Measurements from ENCODE around the gene PRICKLE2. TPM values are rescaled to one million over a fixed set of nuclear protein-coding genes. Genes with fewer than 3 reads are reported as not detected.

Gene PRICKLE2
- total RNA-seq, 1 donor from 2014 or later, result 34.0 TPM

DNA sequence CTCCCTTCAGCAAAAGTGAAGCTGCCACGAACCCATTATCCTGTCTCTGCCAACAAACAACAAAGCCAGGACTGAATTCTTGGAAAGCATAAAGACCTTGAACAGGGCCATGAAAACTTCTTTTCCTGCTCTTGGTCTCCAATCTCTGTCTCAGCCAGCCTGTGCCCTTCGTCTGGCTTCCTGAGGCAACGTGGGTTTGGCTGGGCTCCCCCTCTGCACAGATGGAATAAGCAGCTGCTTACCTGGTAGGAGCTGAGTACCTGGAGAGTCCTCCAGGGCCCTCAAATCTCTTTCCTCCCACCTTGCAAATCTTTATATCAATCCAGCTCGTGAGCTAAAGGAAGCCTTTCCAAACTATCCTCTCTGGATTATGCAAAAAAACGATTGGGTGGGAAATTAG is 104.4 kb downstream of the PRICKLE2 start:
- ATAC-seq (no peak), DNase-seq (ENCODE audit: low spot score) (no peak)
- intact Hi-C loops (cut with DNase I), result no loop called here

DNA sequence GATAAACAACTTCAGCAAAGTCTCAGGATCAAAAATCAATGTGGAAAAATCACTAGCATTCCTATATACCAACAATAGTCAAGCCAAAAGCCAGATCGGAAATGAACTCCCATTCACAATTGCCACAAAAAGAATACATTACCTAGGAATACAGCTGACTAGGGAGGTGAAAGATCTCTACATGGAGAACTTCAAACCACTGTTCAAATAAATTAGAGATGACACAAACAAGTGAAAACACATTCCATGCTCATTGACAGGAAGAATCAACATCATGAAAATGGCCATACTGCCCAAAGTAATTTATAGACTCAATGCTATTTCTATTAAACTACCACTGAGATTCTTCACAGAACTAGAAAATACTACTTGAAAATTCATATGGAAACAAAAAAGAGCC is 107.8 kb downstream of the PRICKLE2 start:
- DNase-seq (ENCODE audit: low spot score) (no peak), ATAC-seq (no peak)
- intact Hi-C loops (cut with DNase I), result no loop called here

DNA sequence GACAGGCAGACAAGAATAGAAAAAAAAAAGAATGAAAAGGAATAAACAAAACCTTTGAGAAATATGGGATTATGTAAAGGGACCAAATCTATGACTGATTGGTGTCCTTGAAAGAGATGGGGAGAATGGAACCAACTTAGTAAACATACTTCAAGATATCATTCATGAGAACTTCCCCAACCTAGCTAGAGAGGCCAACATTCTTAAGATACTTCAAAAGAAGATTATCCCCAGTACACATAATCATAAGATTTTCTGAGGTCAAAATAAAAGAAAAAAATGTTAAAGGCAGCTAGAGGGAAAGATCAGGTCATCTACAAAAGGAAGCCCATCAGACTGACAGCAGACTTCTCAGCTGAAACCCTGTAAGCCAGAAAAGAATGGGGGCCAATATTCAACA is 110.6 kb downstream of the PRICKLE2 start:
- ATAC-seq (no peak), DNase-seq (ENCODE audit: low spot score) (no peak)
- intact Hi-C loops (cut with DNase I), result no loop called here

DNA sequence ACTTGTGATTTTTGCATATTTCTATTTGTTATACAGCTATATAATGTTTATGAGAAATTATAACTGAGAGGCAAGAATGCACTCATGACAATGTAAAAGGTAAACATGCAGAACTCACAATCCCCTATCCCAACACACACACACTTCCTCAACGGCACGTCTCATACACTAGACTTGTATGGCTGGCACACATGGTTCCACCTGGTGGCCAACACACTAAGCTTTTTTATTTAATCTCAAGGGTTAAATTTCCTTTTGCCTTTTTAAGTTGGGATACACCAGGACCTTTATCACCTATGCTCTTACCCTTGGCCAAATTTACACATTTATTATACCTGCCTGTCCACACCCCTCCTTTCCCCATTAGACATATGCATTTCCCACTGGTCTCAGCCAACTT is 113.4 kb downstream of the PRICKLE2 start:
- intact Hi-C loops (cut with DNase I), result no loop called here
- ATAC-seq (no peak), DNase-seq (ENCODE audit: low spot score) (no peak)

DNA sequence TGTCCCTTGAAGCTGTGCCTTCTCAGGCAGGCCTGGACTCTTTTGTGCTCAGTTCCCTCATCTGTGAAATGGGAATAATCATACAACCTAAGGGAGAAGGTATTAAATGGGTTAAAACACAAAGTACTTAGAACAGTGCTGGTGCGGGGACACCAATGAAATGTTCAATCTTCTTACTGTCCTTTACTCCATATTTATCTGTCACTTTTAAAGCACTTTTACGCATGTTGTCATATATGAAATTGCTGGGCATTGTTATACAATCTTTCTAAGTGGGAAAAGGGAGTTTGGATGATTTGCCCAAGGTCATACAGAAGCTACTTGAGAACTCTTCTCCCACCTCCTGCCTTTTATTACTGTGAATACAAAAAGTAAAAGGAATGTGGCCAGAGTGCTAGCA is 114.2 kb downstream of the PRICKLE2 start:
- intact Hi-C loops (cut with DNase I), result no loop called here
- DNase-seq (ENCODE audit: low spot score) (no peak), ATAC-seq (no peak)

DNA sequence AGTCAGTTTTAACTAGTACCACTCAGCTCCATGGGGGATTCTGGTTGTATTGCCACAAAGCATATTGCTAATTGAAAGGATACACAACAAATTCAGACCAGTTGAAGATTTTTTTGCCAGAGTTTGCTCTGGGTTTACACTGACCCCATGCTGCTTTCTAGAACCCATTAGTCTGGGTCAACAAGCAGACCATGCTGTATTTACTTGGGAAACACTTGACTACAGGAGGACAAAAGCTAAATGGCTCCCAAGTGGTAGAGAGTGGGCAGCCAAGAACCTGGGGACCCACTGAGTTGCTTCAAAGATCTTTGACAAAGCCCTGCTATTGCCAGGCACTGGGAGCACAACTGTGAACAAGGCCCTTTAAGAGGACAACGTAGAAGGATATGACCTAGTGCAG is 115.2 kb downstream of the PRICKLE2 start:
- DNase-seq (ENCODE audit: low spot score) (no peak), ATAC-seq (no peak)
- intact Hi-C loops (cut with DNase I), result no loop called here

DNA sequence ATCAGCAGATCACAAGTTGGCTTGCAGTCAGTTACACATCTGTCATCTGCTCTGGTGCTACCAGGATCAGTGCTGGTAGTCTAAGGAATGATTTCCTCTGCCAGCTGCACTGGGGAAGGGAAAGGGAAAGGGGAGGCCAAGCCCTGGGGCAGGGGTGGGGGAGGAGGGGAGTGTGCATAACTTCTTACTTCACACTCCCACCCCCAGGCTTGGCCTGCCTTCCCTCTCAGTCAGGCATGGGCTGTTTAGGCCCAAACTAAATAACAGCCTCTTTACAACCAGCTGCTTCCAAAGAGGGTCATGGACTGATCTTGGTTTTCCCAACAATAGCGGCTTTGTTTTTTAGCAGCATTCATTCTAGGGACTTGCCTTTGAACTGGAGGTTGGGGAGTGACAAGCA is 115.8 kb downstream of the PRICKLE2 start:
- DNase-seq (ENCODE audit: low spot score) (peak; percentile 77), ATAC-seq (peak; percentile 92)
- intact Hi-C loops (cut with DNase I), result no loop called here

DNA sequence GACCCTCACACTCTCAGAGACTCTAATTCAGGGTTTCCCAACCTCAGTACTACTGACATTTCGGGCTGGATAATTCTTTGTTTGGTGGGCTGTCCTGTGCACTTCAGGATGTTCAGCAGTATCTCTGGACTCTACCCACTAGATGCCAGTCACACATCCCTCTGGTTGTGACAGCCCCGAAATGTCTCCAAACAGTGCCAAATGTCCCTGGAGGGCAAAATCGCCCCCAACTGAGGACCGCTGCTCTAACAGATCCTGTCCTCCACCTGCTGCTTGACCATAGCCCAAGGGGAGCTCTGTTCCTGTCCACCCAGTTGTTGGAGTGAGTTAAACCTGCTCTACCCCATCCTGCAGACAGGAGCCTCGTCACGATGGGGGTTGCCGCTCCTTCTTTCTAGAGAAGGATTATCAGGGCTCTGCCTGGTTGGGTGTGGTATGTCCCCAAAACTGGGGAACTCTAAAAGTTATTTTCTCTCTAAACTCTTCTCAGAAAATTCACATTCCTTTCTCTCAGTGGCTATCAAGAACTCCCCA is 116.4 kb downstream of the PRICKLE2 start:
- no peak for DNase-seq (ENCODE audit: low spot score)
- intact Hi-C loops (cut with DNase I), result no loop called here
- ATAC-seq, result no peak

DNA sequence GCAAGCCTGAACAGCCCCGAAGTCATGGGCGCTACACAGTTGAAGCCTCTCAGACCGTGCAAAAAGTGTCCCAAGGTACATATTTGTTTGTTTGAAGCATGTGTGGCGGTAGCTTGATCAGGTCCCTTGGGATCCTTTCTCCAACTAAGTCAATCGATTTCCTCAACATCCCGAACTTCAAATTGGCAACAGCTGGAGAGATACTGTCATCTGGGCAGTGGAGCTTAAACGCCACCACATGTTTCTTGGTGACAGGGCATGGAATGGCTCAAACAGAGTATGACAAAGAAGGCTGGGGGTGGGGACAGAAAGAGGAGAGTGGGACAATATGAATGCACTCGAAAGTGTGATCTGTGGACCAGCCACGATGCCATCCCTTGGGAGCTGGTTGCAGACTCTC is 117.0 kb downstream of the PRICKLE2 start:
- intact Hi-C loops (cut with DNase I), result no loop called here
- DNase-seq (ENCODE audit: low spot score) (no peak), ATAC-seq (no peak)

DNA sequence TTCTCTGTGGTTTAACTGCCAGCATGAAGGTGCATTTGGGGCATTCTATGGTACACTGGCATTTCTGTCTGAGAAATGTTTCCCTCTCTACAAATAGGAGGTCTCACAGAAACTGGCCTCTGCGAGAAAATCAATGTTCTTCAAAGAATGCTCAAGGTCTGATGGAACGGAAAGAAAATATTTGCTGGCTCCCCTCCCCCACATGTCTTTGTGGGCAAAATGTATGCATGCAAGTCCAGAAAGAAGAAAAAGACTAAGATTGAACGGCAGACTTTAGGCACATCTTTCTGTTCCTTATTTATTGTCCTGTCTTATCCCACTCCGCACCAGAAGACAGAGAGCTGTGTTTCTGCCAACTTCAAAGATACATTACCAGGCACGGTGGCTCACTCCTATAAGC is 118.1 kb downstream of the PRICKLE2 start:
- intact Hi-C loops (cut with DNase I), result no loop called here
- DNase-seq (ENCODE audit: low spot score) (no peak), ATAC-seq (no peak)

DNA sequence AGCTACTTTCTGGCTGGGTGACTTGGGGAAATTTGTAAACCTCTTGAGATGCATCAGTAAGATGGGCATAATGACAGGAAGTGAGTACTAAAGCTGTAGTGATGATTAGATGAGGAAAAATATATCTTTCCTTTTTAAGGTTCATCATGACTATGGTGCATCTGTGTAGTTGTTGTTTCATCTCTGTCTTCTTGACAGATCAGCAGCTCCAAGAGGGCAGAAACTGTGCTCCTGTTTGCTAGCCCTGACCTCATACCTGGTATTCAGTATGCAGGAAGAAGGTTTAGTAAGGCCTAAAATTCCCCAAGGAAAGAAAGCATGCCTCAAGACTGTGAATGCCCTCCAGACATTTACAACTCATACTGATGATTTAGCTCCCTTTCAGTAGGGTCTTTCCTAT is 119.5 kb downstream of the PRICKLE2 start:
- ATAC-seq, result no peak
- intact Hi-C loops (cut with DNase I), result no loop called here
- no peak for DNase-seq (ENCODE audit: low spot score)

DNA sequence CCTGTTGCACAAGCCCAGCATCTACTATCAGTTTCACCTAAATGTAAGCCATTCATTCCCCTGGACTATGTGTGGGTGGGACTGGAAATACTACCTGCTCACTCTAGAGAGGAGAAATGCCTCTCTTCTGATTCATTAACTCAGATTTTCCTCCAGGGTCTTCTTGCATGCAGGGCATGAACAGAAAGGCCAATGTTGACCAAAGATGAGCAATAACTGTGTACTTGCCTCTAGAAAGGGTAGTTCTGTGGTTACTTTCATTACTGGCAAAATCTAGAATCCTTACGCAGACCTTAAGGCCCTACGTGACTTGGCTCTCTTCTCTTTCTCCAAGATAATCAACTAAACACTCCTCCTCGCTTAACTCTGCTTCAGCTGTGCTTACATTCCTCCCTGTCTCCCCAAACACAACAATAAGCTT is 120.6 kb downstream of the PRICKLE2 start:
- ATAC-seq (no peak), DNase-seq (ENCODE audit: low spot score) (no peak)
- intact Hi-C loops (cut with DNase I), result no loop called here

DNA sequence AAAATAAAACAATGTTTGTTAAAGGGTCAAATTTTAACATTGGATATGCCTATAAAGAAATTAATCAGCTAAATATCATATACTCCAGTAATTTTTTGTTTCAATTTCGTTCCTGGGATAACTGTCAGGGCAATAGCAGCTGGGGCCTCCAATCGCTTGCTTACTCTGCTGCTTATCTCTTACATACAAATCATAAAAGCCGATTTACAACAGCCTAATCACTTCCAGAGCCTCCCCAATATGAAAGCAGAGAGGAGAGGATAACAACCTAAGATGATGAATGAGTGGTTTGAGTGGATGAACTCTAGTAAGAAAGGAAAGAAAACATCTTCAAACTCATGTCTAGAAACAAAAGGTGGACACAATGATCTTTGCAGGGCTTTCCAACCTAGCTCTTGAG is 121.3 kb downstream of the PRICKLE2 start:
- DNase-seq (ENCODE audit: low spot score), result no peak
- intact Hi-C loops (cut with DNase I), result no loop called here
- no peak for ATAC-seq

DNA sequence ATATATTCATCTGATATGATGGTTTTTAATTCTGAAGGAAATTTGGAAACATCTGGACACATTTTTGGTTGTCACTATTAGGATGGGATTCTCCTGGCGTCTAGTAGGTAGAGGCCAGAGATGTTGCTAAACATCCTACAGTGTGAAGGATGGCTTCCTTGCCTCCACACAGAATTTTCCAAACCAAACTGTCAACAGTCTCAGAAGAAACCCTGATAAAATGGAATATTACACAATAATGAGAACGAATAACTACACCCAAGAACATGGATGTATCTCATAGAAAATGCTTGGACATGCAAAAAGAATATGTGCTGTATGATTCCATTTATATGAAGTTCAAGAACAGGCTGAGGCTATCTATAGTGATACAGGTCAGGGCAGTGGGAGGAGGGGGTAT is 122.1 kb downstream of the PRICKLE2 start:
- intact Hi-C loops (cut with DNase I), result no loop called here
- no peak for ATAC-seq
- no peak for DNase-seq (ENCODE audit: low spot score)

DNA sequence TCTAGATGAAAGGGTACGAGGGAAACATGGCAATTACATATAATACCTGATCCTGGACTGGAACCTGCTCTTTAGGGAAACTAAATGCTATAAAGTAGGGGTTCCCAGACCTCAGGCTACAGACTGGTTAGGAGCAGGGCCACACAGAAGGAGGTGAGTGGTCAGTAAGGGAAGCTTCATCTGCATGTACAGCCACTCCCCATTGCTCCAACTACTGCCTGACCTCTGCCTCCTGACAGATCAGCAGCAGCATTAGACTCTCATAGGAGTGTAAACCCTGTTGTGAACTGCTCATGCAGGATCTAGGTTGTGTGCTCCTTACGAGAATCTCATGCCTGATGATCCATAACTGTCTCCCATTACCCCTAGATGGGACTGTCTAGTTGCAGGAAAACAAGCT is 123.1 kb downstream of the PRICKLE2 start:
- DNase-seq (ENCODE audit: low spot score) (no peak), ATAC-seq (no peak)
- intact Hi-C loops (cut with DNase I), result no loop called here

DNA sequence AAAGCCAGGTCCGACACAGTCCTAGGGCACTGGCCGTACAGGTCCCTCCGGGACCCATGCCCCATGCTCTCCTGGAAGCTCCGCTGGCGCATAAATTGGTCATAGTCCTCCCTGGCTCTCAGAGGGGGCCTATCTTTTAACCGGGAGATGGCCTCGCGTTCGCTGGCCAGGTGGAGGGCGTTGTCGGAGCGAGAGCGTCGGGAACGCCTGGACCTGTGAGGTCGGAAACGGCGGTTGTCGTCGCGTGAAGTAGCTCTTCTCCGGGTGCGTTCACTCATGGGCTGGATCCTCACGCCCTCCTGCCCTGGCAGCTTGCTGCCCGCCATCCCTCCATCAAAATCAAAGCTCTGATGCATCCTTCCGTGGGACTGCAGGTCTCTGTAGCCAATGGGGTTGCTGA is 126.0 kb downstream of the PRICKLE2 start:
- DNase-seq (ENCODE audit: low spot score) (no peak), ATAC-seq (no peak)
- intact Hi-C loops (cut with DNase I), result no loop called here

DNA sequence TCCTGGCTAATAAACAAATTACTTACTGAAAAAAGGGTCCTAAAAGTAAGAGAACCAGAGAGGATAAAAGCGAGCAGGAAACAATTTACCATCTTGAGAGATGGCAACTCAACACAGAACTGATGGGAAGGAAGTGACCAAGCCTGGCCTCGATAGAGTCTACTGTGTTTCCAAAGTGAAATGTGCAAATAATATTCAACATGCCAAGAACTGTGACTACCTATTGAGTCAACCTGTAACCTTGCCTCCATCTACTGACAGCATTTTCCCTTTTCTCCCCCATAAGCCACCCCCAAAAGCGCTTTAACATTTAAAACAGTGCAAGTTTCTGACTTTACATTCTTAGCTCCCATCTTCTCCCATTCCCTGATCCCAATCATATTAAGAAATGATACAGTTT is 126.6 kb downstream of the PRICKLE2 start:
- intact Hi-C loops (cut with DNase I), result no loop called here
- DNase-seq (ENCODE audit: low spot score), result no peak
- ATAC-seq, result no peak

DNA sequence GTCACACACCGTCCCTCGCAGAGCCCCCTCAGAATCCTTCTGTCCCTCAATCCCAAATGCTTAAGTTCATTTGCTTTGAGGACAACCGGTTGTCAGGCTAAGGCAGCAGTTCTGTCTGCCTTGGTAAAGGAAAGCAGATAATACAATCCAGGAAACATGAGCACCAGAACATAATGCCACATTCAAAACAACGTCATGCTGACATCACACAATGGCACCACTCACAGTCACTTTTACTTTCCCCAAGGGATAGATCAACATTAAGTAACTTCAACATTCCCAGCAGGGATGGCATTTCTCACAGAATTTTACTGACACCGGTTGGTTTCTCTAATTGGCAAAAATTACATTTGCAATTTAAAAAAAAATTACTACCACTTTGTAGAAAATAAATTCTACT is 127.3 kb downstream of the PRICKLE2 start:
- intact Hi-C loops (cut with DNase I), result no loop called here

DNA sequence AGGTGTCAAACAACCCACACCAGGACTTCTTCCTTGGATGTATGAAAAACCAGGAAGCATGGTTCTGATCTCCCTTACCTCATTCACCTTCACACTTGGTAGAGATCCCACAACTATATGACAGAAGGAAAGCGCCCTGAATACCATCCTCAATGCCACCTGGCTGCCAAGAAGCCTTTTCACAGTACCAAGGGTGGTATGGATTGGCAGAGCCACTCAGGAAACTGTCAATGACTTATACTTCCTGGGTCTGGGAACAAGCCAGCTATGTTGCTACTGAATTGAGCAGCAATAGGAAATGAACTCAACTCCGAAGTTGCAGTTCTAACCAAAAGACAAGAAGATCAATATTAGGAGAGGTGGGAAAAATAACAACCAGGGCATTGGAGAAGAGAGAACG is 129.5 kb downstream of the PRICKLE2 start:
- DNase-seq (ENCODE audit: low spot score) (no peak), ATAC-seq (no peak)
- intact Hi-C loops (cut with DNase I), result no loop called here

More for the DNA sequence above, 127.3 kb downstream of the PRICKLE2 start:
- ATAC-seq (no peak), DNase-seq (ENCODE audit: low spot score) (no peak)

DNA sequence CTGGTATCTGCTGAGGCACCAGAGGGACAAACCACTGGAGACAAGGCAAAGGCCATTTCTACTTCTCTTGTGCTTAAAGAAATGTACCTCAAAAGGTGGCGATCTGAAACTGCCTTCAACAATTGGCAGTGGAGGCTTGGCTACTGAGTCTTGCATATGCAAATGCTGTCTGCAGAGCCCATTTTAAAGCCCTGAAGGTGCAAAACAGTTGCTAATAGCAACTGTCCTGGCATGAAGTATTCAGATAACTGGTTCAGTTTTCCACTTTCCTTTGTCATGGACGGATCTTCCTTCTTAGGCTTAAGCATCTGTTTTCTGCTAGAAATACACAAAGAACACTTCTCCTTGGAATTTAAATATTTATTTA is 130.6 kb downstream of the PRICKLE2 start:
- ATAC-seq (no peak), DNase-seq (ENCODE audit: low spot score) (no peak)
- intact Hi-C loops (cut with DNase I), result no loop called here

DNA sequence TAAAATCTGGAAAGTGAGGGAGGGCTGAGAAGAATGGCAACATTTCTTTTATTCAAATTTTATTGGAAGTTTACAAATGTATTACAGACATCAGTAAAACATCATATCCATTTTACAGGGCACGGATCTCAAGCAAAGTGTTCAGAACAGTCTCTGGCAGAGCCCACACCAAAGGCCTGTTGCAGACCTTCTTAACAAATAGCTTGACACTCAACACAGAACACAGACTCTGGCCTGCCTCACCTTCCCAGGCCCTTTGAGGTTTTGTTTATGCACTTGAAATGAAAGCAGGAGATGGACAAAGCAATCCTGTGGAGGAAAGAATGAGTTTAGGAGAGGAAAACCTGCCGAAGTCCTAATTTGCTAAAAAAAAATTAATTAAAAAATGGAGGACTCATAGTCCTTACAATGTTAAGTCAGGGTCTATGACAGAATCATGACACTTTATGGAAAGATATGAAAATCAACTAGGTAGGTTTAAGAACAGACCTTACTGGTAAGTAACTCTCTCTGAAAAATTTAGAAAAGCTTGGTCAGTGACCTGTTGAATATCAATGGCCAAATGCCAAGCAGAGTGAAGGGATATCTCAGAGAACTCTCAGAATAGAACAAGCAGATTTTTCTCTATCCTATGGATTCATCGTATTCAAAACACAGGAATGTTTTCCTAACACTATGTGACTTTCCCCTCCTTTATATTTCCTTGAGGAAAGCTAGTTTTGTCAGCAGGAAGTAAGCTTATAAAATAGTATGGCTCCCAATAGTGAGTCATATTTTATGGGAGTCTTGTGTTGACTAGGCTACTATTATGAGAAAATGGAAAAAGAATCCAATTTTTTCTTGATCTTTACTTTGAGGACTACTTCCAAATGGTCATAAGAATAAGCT is 131.2 kb downstream of the PRICKLE2 start:
- DNase-seq (ENCODE audit: low spot score) (no peak), ATAC-seq (no peak)
- intact Hi-C loops (cut with DNase I), result no loop called here
